Activated CD8-positive, alpha-beta memory T cell treated with anti-CD3 and anti-CD28 coated beads, Interleukin-2, amount 50 U/mL, for 24 hours (primary cell): Measurements from ENCODE around the gene SPCS1.
A peak's percentile ranks its signal among the peaks of the same experiment; 100 is the strongest.
"Not testable (repeated sequence)": the region's sequence is repeated elsewhere in the genome, so short reads cannot be mapped to it uniquely, and the experiment has no call there.

Experiments used
- DNase-seq: peaks from one replicate; pipeline ENCODE4 v3.0.0-alpha.2; 2020; ENCODE audit errors: extremely low read depth

The SPCS1 gene

GRCh38 chr3:52694528-52695189, 11.2 kb upstream of the SPCS1 start:
- no peak for DNase-seq

- no peak for DNase-seq
Measured at GRCh38 chr3:52695798-52696671, 9.9 kb upstream of the SPCS1 start.

- DNase-seq: no peak
Measured at GRCh38 chr3:52696830-52697631, 8.9 kb upstream of the SPCS1 start.

- no peak for DNase-seq
Measured at GRCh38 chr3:52697632-52697965, 8.3 kb upstream of the SPCS1 start.

GRCh38 chr3:52703341-52703740, 2.6 kb upstream of the SPCS1 start:
- no peak for DNase-seq

- no peak for DNase-seq
Measured at GRCh38 chr3:52704611-52705437, 1.1 kb upstream of the SPCS1 start.

- DNase-seq: peak; percentile 17
Measured at GRCh38 chr3:52705438-52705687, 543 bp upstream of the SPCS1 start.

GRCh38 chr3:52707585-52707984, 1.7 kb downstream of the SPCS1 start:
- DNase-seq: no peak

- no peak for DNase-seq
Measured at GRCh38 chr3:52710512-52710911, 4.6 kb downstream of the SPCS1 start.

- DNase-seq: no peak
Measured at GRCh38 chr3:52712291-52713212, 6.6 kb downstream of the SPCS1 start.

GRCh38 chr3:52714335-52715302, 8.7 kb downstream of the SPCS1 start:
- no peak for DNase-seq

- no peak for DNase-seq
Measured at GRCh38 chr3:52715714-52716305, 9.9 kb downstream of the SPCS1 start.

- no peak for DNase-seq
Measured at GRCh38 chr3:52719618-52720017, 13.7 kb downstream of the SPCS1 start.

GRCh38 chr3:52721002-52721729, 15.3 kb downstream of the SPCS1 start:
- no peak for DNase-seq

GRCh38 chr3:52721730-52722008, 15.8 kb downstream of the SPCS1 start:
- DNase-seq: no peak

- DNase-seq: no peak
Measured at GRCh38 chr3:52722491-52722890, 16.6 kb downstream of the SPCS1 start.

GRCh38 chr3:52723935-52724334, 18.0 kb downstream of the SPCS1 start:
- DNase-seq: no peak

- DNase-seq: no peak
Measured at GRCh38 chr3:52724511-52724910, 18.6 kb downstream of the SPCS1 start.

- DNase-seq: not testable (repeated sequence)
Measured at GRCh38 chr3:52728753-52729152, 22.8 kb downstream of the SPCS1 start.
